Activated T-cell treated with anti-CD3 and anti-CD28 coated beads, Interleukin-2, amount 50 U/mL, for 1 hour (primary cell): ENCODE measurements around the gene DMXL1.
A peak's percentile ranks its signal among the peaks of the same experiment; 100 is the strongest.
"Not testable (repeated sequence)": the region's sequence is repeated elsewhere in the genome, so short reads cannot be mapped to it uniquely, and the experiment has no call there.

Source experiments
- DNase-seq: peaks from one replicate; pipeline ENCODE4 v3.0.0-alpha.2; 2020

Gene DMXL1

DNA sequence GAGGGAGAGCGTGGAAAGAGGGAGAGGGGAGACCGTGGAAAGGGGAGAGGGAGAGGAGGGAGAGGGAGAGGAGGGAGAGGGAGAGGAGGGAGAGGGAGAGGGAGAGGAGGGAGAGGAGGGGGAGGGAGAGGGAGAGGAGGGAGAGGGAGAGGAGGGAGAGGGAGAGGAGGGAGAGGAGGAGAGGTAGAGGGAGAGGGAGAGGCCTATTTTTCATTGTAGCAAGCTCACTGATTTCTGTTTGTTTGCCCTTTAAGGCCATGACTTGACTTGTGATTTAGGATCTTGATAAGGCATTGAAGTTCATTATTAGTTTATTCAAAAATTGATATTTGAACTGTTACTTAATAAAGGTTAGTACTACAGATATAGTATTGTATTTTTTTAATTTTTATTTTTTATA, 52.4 kb downstream of the DMXL1 start:
- no peak for DNase-seq

- DNase-seq: no peak
Observed at GRCh38 chr5:119129770-119130169, 58.9 kb downstream of the DMXL1 start.

DNA sequence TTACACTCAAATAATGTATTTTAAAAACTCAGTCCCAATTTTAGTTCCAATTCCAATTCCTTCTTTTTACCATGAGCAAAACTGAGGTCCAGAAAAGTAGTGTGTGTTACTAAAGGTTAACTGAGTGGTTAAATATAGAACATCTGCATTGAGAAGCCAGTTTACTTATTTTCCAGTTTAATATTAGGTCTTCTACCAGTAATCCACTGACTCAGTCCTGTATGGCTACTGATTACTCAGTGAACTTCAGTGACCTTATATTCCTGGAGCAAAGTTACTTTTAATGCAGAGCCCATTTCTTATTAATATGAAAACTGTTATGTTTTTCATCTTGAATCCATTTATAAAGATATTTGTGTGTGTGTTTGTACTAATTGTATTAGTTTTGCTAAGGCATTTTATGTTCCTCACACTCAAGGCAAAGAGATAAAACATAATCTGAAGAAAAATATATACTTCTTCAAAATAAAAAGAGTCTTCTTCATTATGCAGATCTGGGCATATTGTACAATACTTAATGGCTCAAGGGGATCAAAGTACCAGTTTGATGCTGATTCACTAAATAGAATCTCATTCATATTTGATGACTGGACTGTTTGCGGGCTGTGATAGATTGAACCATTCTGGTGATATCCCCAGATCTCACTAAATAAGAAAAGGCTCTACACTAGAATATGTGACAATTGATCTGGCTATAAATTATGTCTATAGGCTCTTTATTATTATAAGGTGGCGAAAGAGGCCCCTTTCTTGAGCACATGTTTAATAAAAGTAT, 60.8 kb downstream of the DMXL1 start:
- no peak for DNase-seq

DNA sequence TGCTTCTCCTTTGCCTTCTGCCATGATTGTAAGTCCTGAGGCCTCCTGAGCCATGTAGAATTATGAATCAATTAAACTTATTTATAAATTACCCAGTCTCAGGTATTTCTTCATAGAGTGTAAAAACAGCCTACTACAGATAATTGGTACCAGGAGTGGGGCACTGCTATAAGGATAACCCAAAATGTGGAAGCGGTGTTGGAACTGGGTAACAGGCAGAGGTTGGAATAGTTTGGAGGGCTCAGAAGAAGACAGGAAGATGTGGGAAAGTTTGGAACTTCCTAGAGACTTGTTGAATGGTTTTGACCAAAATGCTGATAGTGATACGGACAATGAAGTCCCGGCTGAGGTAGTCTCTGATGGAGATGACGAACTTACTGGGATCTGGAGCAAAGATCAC, 64.9 kb downstream of the DMXL1 start:
- DNase-seq: not testable (repeated sequence)

GRCh38 chr5:119136666-119137318, 65.9 kb downstream of the DMXL1 start:
- no peak for DNase-seq

DNA sequence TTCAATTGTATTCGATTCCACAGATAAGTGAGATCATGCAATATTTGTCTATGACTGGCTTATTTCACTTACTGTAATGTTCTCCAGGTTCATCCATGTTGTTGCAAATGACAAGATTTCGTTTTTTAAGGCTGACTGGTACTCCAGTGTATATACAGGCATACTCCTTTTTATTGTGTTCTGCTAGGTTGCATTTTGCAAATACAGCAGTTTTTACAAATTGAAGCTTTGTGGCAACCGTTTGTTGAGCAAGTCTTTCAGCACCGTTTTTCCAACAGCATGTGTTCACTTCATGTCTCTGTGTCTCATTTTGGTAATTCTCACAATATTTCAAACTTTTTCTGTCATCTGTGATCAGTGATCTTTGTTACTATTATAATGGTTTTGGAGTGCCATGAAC, 82.7 kb downstream of the DMXL1 start:
- no peak for DNase-seq

DNA sequence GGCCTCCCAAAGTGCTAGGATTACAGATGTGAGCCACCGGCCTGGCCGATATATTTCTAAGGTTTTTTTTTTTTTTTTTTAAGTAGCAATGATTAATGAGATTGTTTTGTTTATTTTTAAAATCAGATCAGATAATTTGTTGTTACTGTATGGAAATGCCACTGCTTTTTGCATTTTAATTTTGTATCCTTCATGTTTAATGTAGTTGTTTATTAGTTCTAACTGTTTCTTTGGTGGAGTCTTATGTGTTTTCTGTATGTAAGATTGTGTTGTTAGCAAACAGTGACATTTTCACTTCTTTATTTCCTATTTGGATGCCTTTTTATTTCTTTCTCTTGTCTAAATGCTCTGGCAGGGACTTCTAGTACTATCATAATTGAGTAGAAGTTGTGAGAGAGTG, 87.3 kb downstream of the DMXL1 start:
- no peak for DNase-seq

GRCh38 chr5:119161430-119161829, 90.5 kb downstream of the DMXL1 start:
- no peak for DNase-seq

DNA sequence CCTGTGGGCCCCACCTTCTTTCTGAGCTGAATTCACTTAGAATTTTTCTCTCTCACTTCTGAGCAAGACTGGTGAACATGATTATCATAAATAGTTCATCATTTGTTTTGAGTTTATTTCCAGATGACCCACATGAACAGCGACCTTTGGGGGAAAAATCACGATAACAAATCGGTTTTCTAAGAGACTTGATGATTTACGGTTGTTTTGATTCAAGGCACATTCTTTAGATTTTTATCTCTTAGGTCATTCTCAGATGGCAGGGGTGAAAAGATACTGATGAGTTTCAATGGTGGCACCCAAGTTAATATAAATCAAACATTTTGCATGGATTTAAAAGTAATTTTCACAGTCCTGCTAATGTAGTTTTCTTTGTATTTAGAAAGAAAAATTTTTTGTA, 95.1 kb downstream of the DMXL1 start:
- DNase-seq: no peak

- no peak for DNase-seq
Observed at GRCh38 chr5:119168401-119168800, 97.5 kb downstream of the DMXL1 start.

GRCh38 chr5:119171686-119172085, 100.8 kb downstream of the DMXL1 start:
- DNase-seq: no peak

DNA sequence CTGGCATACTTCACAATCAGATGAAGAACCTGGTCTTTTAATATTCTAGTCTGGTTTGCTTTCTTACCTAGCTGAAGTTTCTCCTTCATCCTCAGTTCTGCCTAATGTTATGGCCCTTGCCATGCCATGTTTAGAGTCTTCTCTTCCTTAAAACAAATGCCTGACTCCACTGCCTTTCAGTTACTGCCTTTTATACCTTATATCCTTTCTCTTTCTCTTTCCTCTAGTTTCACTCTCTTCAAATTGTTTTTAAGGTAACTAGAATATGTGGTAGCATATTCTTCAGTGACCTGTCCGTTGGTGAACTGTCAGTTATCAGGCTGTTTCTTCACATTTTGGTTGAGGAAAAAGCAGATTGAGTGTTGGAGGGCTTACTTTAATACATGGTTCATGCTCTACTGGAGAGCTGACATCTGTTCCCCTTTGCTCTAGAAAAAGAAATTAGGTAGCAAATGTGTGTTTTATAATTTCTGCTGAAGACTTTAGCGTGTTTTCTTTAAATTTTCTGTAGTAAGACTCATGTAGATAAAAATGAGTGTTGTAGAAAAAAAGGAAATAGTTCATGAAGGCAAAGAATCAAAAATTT, 103.8 kb downstream of the DMXL1 start:
- DNase-seq: no peak

- DNase-seq: no peak
Observed at GRCh38 chr5:119176785-119177184, 105.9 kb downstream of the DMXL1 start.

GRCh38 chr5:119177226-119177625, 106.3 kb downstream of the DMXL1 start:
- DNase-seq: no peak

GRCh38 chr5:119178435-119178834, 107.5 kb downstream of the DMXL1 start:
- no peak for DNase-seq

DNA sequence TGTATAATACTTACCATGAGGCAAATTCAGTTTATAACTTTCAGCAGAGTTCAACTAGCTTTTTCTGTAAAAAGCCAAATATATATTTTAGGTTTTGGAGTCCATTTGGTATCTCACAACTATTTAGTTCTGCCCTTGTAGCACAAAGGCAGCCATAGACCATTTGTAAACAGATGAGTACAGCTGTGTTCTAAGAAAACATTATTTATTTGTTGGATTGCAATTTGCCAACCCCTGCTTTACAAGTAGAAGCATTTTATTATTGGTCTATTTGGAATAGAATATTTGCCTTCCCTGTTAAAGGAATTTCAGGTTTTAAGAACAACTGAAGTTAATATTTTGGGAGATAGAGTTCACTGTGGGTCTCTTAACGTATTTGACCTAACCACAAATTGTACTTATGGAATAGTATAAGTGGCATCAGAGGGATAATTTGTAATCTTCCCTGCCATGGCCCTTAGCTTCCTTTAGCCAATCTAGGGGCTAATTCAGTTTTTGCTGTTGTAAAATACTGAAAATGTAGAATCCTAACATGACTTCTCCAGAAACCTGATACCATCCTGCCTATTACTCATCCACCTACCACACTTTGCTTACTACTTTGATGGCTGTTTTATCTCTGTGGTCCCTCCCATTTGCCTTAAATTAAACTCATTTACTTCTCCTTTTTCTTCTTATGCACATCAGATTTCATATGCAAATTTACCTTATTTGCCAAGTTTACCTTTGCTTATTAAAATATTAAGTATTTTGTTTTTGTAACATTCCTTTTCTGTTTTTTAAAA, 109.2 kb downstream of the DMXL1 start:
- DNase-seq: no peak

- DNase-seq: not testable (repeated sequence)
Observed at GRCh38 chr5:119185512-119185911, 114.6 kb downstream of the DMXL1 start.

DNA sequence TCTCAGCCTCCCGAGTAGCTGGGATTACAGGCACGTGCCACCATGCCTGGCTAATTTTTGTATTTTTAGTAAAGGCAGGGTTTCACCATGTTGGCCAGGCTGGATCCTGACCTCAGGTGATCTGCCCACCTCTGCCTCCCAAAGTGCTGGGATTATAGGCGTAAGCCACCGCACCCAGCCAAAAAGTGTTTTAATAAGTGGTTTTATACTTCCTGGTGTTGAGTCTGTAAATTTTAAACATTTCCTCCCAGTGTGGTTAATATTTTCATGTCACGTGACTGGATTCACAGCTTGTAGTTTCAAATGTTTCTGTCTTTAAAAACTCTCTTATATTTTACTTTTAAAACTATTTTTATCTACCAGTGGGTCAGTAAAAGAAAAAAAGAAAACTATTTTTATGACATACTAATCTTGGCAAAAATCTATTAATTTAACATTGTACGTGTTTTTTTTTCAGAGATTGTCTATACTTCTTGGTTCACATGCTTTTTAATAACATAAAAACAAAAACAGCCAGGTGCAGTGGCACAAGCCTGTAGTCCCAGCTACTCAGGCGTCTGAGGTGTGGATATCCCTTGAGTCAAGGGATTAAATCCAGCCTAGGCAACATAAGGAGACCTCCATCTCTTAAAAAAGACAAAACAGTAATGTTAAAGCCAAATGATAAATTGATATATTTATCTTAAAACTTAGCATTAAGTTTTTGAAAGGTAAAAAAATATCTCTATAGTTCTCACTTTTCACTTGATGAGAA, 117.1 kb downstream of the DMXL1 start:
- DNase-seq: peak; percentile 17

DNA sequence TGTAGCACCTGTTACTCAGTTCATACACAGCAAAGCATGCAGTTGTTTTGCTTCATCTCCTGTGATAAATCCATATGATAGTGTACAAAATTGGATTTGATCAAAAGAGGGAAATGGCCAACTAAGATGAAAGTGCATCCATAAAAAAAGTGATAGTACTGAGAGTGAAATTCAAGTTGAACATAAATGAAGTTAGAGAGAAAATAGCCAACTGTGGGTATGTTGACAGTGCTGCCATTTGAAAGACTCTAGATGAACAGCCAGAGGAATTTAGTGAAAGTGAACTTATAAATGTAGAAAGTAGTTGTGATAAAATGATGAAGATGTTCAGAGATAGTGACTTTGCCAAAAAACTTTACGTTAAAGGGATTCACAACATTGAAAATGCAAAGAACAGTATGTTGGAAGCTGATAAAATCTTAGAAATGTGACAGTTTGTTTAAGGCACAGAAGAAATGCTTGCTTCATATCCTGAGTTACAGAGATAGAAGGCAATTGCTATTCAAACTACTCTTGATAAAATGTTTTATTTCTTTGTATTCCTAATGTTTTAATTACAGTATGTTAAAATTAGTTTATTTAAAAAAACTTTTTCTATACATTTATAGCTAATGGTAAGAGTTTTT, 119.7 kb downstream of the DMXL1 start:
- DNase-seq: no peak

DNA sequence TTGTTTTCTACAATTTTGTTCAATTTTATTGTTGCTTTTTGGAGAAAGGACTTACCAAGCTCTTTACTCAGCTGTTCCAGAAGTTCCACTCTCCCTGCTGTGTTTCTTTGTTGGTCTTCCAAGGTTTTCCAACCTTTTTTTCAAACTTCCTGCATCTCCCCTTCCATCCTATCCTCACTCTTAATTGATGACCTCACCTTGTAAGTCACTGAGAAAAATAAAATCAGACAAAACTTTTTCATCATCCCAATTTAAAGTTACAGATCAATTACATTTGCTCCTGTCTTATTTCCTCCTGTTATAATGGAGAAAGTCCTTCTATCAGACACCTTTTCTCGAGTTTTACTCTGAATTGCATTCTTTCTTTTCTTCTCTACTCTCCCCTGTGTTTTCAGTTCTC, 121.1 kb downstream of the DMXL1 start:
- DNase-seq: no peak

- no peak for DNase-seq
Observed at GRCh38 chr5:119200795-119201194, 129.9 kb downstream of the DMXL1 start.

GRCh38 chr5:119207105-119207504, 136.2 kb downstream of the DMXL1 start:
- no peak for DNase-seq
